CD14-positive monocyte (primary cell): ENCODE results near the gene MORN2. TPM values are rescaled to one million over a fixed set of nuclear protein-coding genes. Genes with fewer than 3 reads are reported as not detected.

Experiments
- DNase-seq, 3 donors: peaks; one replicate each; pipeline ENCODE4 v3.0.0-alpha.2; 2011 to 2022
- H2AFZ ChIP-seq: 2 replicates; pipeline ENCODE4 v1.6.0; 2012; ENCODE audit warnings: mild to moderate bottlenecking, low read depth, low read length, inconsistent platforms; ENCODE audit not compliant: insufficient read depth, poor library complexity, severe bottlenecking
- H3K27ac ChIP-seq, 2 donors: 1 replicate in 1 of 2; 2 replicates in 1 of 2; pipeline ENCODE4 v1.5.1; 2012 to 2013; ENCODE audit warnings: low read length in 2 of 2, control low read depth in 1 of 2, inconsistent platforms in 1 of 2, low read depth in 1 of 2, mild to moderate bottlenecking in 1 of 2
- H3K27me3 ChIP-seq, 2 donors: one replicate each; pipeline versions ENCODE4 v1.6.0 to v1.6.1; 2011 to 2013; ENCODE audit warnings: low read length in 2 of 2; ENCODE audit not compliant: control insufficient read depth in 2 of 2, insufficient read depth in 2 of 2
- H3K36me3 ChIP-seq, 2 donors: replicated peaks in 1 of 2; 1 replicate in 1 of 2; 2 replicates in 1 of 2; pipeline versions ENCODE4 v1.5.1 to v1.6.1; 2012 to 2013; ENCODE audit warnings: low read length in 2 of 2, control low read depth in 1 of 2, inconsistent platforms in 1 of 2, mild to moderate bottlenecking in 1 of 2; ENCODE audit not compliant: insufficient read depth in 2 of 2, control insufficient read depth in 1 of 2
- H3K4me1 ChIP-seq, 2 donors: 1 replicate in 1 of 2; 2 replicates in 1 of 2; pipeline versions ENCODE4 v1.5.1 to v1.6.1; 2012 to 2013; ENCODE audit warnings: low read length in 2 of 2, control low read depth in 1 of 2, inconsistent platforms in 1 of 2, mild to moderate bottlenecking in 1 of 2, moderate library complexity in 1 of 2; ENCODE audit not compliant: insufficient read depth in 2 of 2, control insufficient read depth in 1 of 2
- H3K4me2 ChIP-seq: replicated peaks from 2 replicates; pipeline ENCODE3; 2012; ENCODE audit warnings: low read length, moderate library complexity, mild to moderate bottlenecking; ENCODE audit not compliant: poor library complexity, severe bottlenecking; ENCODE audit errors: extremely low read depth
- H3K4me3 ChIP-seq, 3 experiments: fragments of 200-600 bp in 1 of 3; sonication (generic) in 1 of 3; replicated peaks in 1 of 3; 1 replicate in 2 of 3; 2 replicates in 1 of 3; pipeline ENCODE4 v1.5.1; 2011 to 2013; ENCODE audit warnings: low read length in 3 of 3, mild to moderate bottlenecking in 3 of 3, control low read depth in 2 of 3, low read depth in 2 of 3, inconsistent platforms in 1 of 3, moderate library complexity in 1 of 3
- H3K79me2 ChIP-seq: 2 replicates; pipeline ENCODE4 v1.6.0; 2012; ENCODE audit warnings: mild to moderate bottlenecking, control low read depth, inconsistent platforms, low read length, moderate library complexity; ENCODE audit not compliant: insufficient read depth
- H3K9ac ChIP-seq: 2 replicates; pipeline ENCODE4 v1.6.0; 2017; ENCODE audit warnings: low read length, mild to moderate bottlenecking; ENCODE audit not compliant: insufficient read depth, poor library complexity, severe bottlenecking
- H3K9me3 ChIP-seq, 2 donors: replicated peaks in 1 of 2; 1 replicate in 1 of 2; 2 replicates in 1 of 2; pipeline versions ENCODE4 v1.5.1 to v1.6.1; 2012 to 2013; ENCODE audit warnings: low read length in 2 of 2, control low read depth in 1 of 2; ENCODE audit not compliant: control insufficient read depth in 1 of 2, insufficient read depth in 1 of 2
- H4K20me1 ChIP-seq: 2 replicates; pipeline ENCODE4 v1.6.0; 2012; ENCODE audit warnings: mild to moderate bottlenecking, low read length, control low read depth, moderate library complexity; ENCODE audit not compliant: insufficient read depth
- H3K27ac Mint-ChIP-seq, 7 donors: one replicate each; pipeline ENCODE4 v1.8.0; 2020; ENCODE audit warnings: mild to moderate bottlenecking in 7 of 7, mixed read lengths in 7 of 7, moderate library complexity in 6 of 7, inconsistent platforms in 2 of 7
- H3K27me3 Mint-ChIP-seq, 3 donors: one replicate each; pipeline ENCODE4 v1.8.0; 2021 to 2022; ENCODE audit warnings: low read depth in 3 of 3, mild to moderate bottlenecking in 3 of 3, mixed read lengths in 3 of 3, moderate library complexity in 3 of 3, inconsistent platforms in 1 of 3
- H3K36me3 Mint-ChIP-seq, 2 donors: one replicate each; pipeline ENCODE4 v1.8.0; 2020; ENCODE audit warnings: mixed read lengths in 2 of 2, inconsistent platforms in 1 of 2, mild to moderate bottlenecking in 1 of 2
- H3K4me1 Mint-ChIP-seq: one replicate; pipeline ENCODE4 v1.8.0; 2020; ENCODE audit warnings: mild to moderate bottlenecking, mixed read lengths
- H3K4me3 Mint-ChIP-seq, 2 donors: one replicate each; pipeline ENCODE4 v1.8.0; 2020; ENCODE audit warnings: mild to moderate bottlenecking in 2 of 2, mixed read lengths in 2 of 2, moderate library complexity in 1 of 2
- H3K9me3 Mint-ChIP-seq, 7 donors: one replicate each; pipeline ENCODE4 v1.8.0; 2020 to 2022; ENCODE audit warnings: mixed read lengths in 7 of 7, mild to moderate bottlenecking in 6 of 7, moderate library complexity in 6 of 7, inconsistent platforms in 2 of 7
- WGBS: methylation state at CpG from one replicate; pipeline ENCODE4 v1.1.5; 2013; ENCODE audit warnings: missing lambda C conversion rate; ENCODE audit not compliant: insufficient coverage; 5-methylcytosine and 5-hydroxymethylcytosine counted together
- intact Hi-C, 2 donors: fragments of 100-400 bp; cut with micrococcal nuclease; formaldehyde crosslinking; loops; one replicate each; pipeline versions ENCODE4 v1.15.0 to v1.15.1; 2023
- polyA plus RNA-seq, 3 donors: library from polyadenylated mRNA; depleted of rRNA in 1 of 3; unstranded in 2 of 3; stranded (reverse) in 1 of 3; fragments of 300-500 nt in 2 of 3; fragments of >200 nt in 1 of 3; fragmentation: Illumina TruSeq in 2 of 3; gene quantifications; 1 replicate in 2 of 3; 2 replicates in 1 of 3; pipeline ENCODE4 v1.2.3, GENCODE V29; 2012 to 2021
- TF ChIP-seq, protein P1 (sequence below): fragments of 200-600 bp; IDR thresholded peaks from one replicate; pipeline ENCODE4 v1.8.0; 2022; ENCODE audit warnings: antibody characterized with exemption, mild to moderate bottlenecking

Gene MORN2
- polyA plus RNA-seq, 3 donors: 5.8 to 25.8 (median 24.0) TPM

DNA sequence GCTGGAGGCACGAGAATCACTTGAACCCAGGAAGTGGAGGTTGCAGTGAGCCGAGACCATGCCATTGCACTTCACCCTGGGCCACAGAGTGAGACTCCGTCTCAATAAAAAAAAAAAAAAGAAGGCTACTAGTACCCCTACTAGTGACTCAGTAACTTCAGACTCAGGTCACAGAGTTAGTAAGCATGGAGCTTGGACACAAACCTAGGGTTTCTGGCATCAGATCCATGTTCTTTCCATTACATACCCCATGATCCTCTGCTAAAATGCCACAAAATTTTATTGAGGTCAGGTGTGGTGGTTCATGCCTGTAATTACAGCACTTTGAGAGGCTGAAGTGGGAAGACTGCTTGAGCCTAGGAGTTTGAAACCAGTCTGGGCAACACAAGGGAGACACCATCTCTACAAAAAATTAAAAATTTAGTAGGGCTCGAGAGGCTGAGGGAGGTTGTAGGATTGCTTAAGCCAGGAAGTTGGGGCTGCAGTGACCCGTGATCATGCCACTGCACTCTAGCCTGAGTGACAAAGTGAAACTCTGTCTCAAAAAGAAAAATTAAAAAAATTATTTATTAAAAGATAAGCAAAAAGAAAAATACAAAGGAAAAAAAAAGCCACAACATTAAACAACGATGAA is 45.1 kb upstream of the MORN2 start:
- Mint-ChIP-seq H3K27me3 (no peaks in the 10 kb centered on the region), H3K9me3 (peaks cover 0 to 3% (median 0%) of the 10 kb centered on the region in 7 donors), H3K27ac (peak overlapping the region; percentile 90 to 96 (median 95)), H3K4me1 (peaks cover 47% of the 10 kb centered on the region), H3K4me3 (no peak overlapping the region), H3K36me3 (peaks cover 7 to 27% of the 10 kb centered on the region in 2 donors)
- TF ChIP-seq, protein P1, sequence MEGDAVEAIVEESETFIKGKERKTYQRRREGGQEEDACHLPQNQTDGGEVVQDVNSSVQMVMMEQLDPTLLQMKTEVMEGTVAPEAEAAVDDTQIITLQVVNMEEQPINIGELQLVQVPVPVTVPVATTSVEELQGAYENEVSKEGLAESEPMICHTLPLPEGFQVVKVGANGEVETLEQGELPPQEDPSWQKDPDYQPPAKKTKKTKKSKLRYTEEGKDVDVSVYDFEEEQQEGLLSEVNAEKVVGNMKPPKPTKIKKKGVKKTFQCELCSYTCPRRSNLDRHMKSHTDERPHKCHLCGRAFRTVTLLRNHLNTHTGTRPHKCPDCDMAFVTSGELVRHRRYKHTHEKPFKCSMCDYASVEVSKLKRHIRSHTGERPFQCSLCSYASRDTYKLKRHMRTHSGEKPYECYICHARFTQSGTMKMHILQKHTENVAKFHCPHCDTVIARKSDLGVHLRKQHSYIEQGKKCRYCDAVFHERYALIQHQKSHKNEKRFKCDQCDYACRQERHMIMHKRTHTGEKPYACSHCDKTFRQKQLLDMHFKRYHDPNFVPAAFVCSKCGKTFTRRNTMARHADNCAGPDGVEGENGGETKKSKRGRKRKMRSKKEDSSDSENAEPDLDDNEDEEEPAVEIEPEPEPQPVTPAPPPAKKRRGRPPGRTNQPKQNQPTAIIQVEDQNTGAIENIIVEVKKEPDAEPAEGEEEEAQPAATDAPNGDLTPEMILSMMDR: no peak
- peak; percentile 58 to 79 (median 75) for DNase-seq
- H3K9ac ChIP-seq: peak overlapping the region; percentile 57
- 82% methylated on average over 3 of the region's 6 CpGs for WGBS
- peaks cover 9 to 11% of the 10 kb centered on the region in 2 donors for H3K36me3 ChIP-seq
- peak overlapping the region; percentile 34 for H3K4me2 ChIP-seq
- H4K20me1 ChIP-seq: no peaks in the 10 kb centered on the region
- H2AFZ ChIP-seq: peak overlapping the region; percentile 59
- no peaks in the 10 kb centered on the region for H3K79me2 ChIP-seq
- H3K9me3 ChIP-seq: no peaks in the 10 kb centered on the region
- H3K27ac ChIP-seq: peak overlapping the region; percentile 84 to 92
- no peaks in the 10 kb centered on the region for H3K27me3 ChIP-seq
- intact Hi-C loops: loop anchor here in 1 of 2 donors (5.0 kb wide), 1 partner anchor 47 kb away; the partner anchor contains the start of genes DHX57 and MORN2
- peaks cover 82 to 84% of the 10 kb centered on the region in 2 donors for H3K4me1 ChIP-seq
- H3K4me3 ChIP-seq: no peak overlapping the region

- Histone ChIP-seq H3K4me3 (peak overlapping the region in 1 of 3 experiments; percentile 15), H3K4me2 (peak overlapping the region; percentile 14), H3K9me3 (no peaks in the 10 kb centered on the region), H3K79me2 (no peaks in the 10 kb centered on the region), H3K27me3 (no peaks in the 10 kb centered on the region), H3K27ac (peak overlapping the region; percentile 84 to 92), H3K9ac (peak overlapping the region; percentile 16), H3K36me3 (peaks cover 0 to 11% of the 10 kb centered on the region in 2 donors), H3K4me1 (peaks cover 94 to 96% of the 10 kb centered on the region in 2 donors), H2AFZ (peak overlapping the region; percentile 21), H4K20me1 (no peaks in the 10 kb centered on the region)
- TF ChIP-seq, protein P1: peak; percentile 57
- peaks cover 6 to 25% of the 10 kb centered on the region in 2 donors for H3K36me3 Mint-ChIP-seq
- intact Hi-C loops: no loop called here
- no peak overlapping the region for H3K4me3 Mint-ChIP-seq
- H3K27me3 Mint-ChIP-seq: no peaks in the 10 kb centered on the region
- H3K27ac Mint-ChIP-seq: peak overlapping the region; percentile 93 to 98 (median 95)
- H3K9me3 Mint-ChIP-seq: peaks cover 0 to 4% (median 0%) of the 10 kb centered on the region in 7 donors
- peak in 2 of 3 donors; percentile 23 to 40 for DNase-seq
- peaks cover 69% of the 10 kb centered on the region for H3K4me1 Mint-ChIP-seq
- WGBS: 80% methylated on average over 1 of the region's 1 CpG
These were observed 40.7 kb upstream of the MORN2 start for GRCh38 chr2:38835015-38835601.
